ENCODE measurements around the gene KLHL11.
"Not testable (repeated sequence)": the region's sequence is repeated elsewhere in the genome, so short reads cannot be mapped to it uniquely, and the experiment has no call there.

KLHL11 gene

GRCh38 chr17:41882756-41883155 is 17.5 kb upstream of the KLHL11 start:
- no peak for DNase-seq

- DNase-seq: no peak
These were observed 14.9 kb upstream of the KLHL11 start for GRCh38 chr17:41880130-41880529.

GRCh38 chr17:41874293-41874670 is 9.1 kb upstream of the KLHL11 start:
- DNase-seq: not testable (repeated sequence)

GRCh38 chr17:41873559-41874292 is 8.5 kb upstream of the KLHL11 start:
- no peak for DNase-seq

- no peak for DNase-seq
These were observed 6.6 kb upstream of the KLHL11 start for GRCh38 chr17:41871789-41872188.

GRCh38 chr17:41870627-41871026 is 5.4 kb upstream of the KLHL11 start:
- no peak for DNase-seq

GRCh38 chr17:41870097-41870496 is 4.9 kb upstream of the KLHL11 start:
- no peak for DNase-seq

- no peak for DNase-seq
These were observed 4.2 kb upstream of the KLHL11 start for GRCh38 chr17:41869426-41869825.

GRCh38 chr17:41868568-41868967 is 3.3 kb upstream of the KLHL11 start:
- DNase-seq: no peak

GRCh38 chr17:41865596-41865893 is 322 bp upstream of the KLHL11 start:
- DNase-seq: no peak

- DNase-seq: no peak
These were observed 756 bp downstream of the KLHL11 start for GRCh38 chr17:41864498-41864835.

- no peak for DNase-seq
These were observed 2.0 kb downstream of the KLHL11 start for GRCh38 chr17:41863074-41863848.

- no peak for DNase-seq
These were observed 4.8 kb downstream of the KLHL11 start for GRCh38 chr17:41860254-41860931.

GRCh38 chr17:41851382-41851781 is 13.8 kb downstream of the KLHL11 start:
- not testable (repeated sequence) for DNase-seq

GRCh38 chr17:41849251-41849990 is 15.8 kb downstream of the KLHL11 start:
- no peak for DNase-seq

- DNase-seq: no peak
These were observed 16.4 kb downstream of the KLHL11 start for GRCh38 chr17:41848788-41849187.

GRCh38 chr17:41844971-41845370 is 20.3 kb downstream of the KLHL11 start:
- DNase-seq: no peak

GRCh38 chr17:41840781-41841180 is 24.4 kb downstream of the KLHL11 start:
- not testable (repeated sequence) for DNase-seq

GRCh38 chr17:41839448-41839847 is 25.8 kb downstream of the KLHL11 start:
- not testable (repeated sequence) for DNase-seq

GRCh38 chr17:41837761-41838538 is 27.3 kb downstream of the KLHL11 start, which contains the start of gene KLHL10:
Gene KLHL10, plus strand, starts transcription at chr17:41837825. Its CDS starts 108 bp downstream, at chr17:41837933.
- no peak for DNase-seq

- DNase-seq: no peak
These were observed 28.6 kb downstream of the KLHL11 start for GRCh38 chr17:41836550-41837196.
